ENCODE measurements around the gene TMEM140.
A peak's percentile ranks its signal among the peaks of the same experiment; 100 is the strongest.

Gene TMEM140

DNA sequence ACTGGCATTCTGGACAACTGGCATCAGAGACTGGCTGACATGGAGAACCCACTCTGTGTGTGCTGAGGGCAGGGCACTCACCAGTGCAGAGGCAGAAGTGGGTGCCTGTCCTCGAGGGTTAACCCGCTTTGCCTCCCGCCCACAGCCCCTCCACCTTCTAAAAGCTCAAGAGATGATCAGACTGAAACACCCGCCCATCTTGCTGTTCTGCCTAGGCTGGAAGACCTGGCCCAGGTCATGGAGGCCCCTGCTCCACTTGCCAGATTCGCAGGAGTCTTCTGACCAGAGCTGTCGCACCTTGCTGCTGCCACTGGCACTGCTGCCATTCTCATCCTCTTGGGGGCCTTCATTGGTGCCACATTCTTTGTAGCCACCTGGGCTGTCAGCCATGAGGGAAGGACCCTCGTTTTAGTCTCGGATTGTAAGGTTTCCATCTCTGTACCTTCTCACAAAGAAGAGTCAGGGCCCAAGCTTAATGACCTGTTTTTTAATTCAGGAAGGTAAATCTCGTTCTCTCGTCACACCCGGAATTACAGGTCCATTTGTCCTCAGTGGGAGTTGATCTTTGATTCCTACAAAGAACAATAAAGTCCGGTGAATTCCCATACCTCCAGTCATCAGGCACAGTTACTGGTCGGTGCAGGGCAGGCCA lies 20.7 kb downstream of the TMEM140 start:
- Histone ChIP-seq H3K4me1 (ENCODE audit: low read depth, poor library complexity, severe bottlenecking) (peaks cover 35% of the 10 kb centered on the region), H4K20me1 (ENCODE audit: insufficient read depth) (no peaks in the 10 kb centered on the region), H3K27ac (peak overlapping the region; percentile 84), H3K4me2 (peak overlapping the region; percentile 65), H3K9ac (peak overlapping the region; percentile 90; the same call in 1 of the 2 replicates), H3K27me3 (ENCODE audit: insufficient read depth, low read depth) (no peaks in the 10 kb centered on the region), H3K36me3 (ENCODE audit: insufficient read depth) (peaks cover 7% of the 10 kb centered on the region; the same call in 1 of the 2 replicates), H2AFZ (ENCODE audit: low read depth) (no peak overlapping the region), H3K4me3 (IDR thresholded peaks at IDR 0.05; ENCODE audit: insufficient read depth, low read depth, low read length) (no peak overlapping the region), H3K79me2 (ENCODE audit: insufficient read depth, low read depth) (peaks cover 30% of the 10 kb centered on the region)
- TF ChIP-seq, protein P1, sequence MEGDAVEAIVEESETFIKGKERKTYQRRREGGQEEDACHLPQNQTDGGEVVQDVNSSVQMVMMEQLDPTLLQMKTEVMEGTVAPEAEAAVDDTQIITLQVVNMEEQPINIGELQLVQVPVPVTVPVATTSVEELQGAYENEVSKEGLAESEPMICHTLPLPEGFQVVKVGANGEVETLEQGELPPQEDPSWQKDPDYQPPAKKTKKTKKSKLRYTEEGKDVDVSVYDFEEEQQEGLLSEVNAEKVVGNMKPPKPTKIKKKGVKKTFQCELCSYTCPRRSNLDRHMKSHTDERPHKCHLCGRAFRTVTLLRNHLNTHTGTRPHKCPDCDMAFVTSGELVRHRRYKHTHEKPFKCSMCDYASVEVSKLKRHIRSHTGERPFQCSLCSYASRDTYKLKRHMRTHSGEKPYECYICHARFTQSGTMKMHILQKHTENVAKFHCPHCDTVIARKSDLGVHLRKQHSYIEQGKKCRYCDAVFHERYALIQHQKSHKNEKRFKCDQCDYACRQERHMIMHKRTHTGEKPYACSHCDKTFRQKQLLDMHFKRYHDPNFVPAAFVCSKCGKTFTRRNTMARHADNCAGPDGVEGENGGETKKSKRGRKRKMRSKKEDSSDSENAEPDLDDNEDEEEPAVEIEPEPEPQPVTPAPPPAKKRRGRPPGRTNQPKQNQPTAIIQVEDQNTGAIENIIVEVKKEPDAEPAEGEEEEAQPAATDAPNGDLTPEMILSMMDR (conservative IDR thresholded peaks at IDR 0.05; ENCODE audit: low read depth, low read length) = no peak

DNA sequence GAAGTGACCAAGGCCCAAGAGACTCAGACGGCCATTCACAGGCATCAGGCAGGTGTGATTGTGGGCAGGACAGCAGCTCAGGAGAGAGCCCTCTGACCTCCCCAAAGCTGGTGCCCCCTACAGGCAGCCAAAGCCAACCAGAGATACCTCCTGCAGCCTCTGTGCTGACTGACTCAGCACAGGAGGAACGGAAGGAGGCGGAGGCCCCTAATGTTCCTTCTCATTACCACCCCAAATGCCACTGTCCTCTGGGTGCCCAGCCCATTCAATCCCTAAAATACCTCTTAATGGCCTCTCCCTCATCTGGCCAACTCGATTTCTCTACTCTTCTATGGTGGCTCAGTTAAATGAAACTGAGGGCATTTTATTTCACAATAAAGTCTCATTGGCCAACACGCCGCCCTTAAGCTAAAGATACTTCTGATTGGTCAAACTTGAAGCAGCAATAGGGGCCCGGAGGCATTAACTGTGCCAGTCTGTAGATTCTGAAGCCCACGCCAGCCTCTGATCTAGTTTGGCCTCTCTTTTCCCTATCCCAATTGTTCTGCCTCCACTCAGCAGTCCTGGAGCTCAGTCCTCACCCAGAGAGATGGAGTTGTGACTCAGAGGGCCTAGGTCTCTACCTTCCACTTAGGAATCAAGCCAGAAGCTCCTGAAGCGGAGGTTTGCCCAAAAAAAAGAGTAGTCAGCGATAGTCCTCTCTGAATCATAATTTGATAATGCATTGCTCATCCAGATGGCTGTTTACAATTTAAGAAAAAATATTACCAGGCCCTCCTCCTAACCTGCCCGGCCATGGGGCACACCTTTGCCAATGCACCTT lies 21.5 kb downstream of the TMEM140 start:
- Histone ChIP-seq H3K27ac (peak overlapping the region; percentile 84), H3K27me3 (ENCODE audit: insufficient read depth, low read depth) (no peaks in the 10 kb centered on the region), H3K4me2 (peak overlapping the region; percentile 65), H3K4me3 (IDR thresholded peaks at IDR 0.05; ENCODE audit: insufficient read depth, low read depth, low read length) (peak overlapping the region; percentile 65), H2AFZ (ENCODE audit: low read depth) (peak overlapping the region; percentile 86; the same call in 1 of the 2 replicates), H3K9ac (peak overlapping the region; percentile 90), H3K36me3 (ENCODE audit: insufficient read depth) (peaks cover 7% of the 10 kb centered on the region; the same call in 1 of the 2 replicates), H4K20me1 (ENCODE audit: insufficient read depth) (no peaks in the 10 kb centered on the region), H3K4me1 (ENCODE audit: low read depth, poor library complexity, severe bottlenecking) (peaks cover 28% of the 10 kb centered on the region), H3K79me2 (ENCODE audit: insufficient read depth, low read depth) (peaks cover 30% of the 10 kb centered on the region)
- TF ChIP-seq, protein P1 (conservative IDR thresholded peaks at IDR 0.05; ENCODE audit: low read depth, low read length) = peak; percentile 87

DNA sequence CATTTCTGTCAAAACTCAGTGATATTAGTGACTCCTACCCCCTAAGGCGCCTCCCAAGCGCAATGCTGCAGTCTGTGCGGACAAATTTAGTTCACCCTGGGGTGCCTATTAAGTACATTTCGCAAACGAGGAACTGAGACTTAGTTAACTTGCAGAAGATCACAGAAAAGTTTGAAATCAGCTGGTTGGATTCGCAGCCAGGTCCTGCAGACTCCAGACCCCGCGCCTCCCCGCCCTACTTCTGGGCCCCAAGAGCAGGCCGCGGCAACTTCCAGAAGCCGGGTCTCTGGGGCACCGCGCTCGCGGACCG lies 22.0 kb downstream of the TMEM140 start:
- Histone ChIP-seq H2AFZ (ENCODE audit: low read depth) (peak overlapping the region; percentile 86), H3K27me3 (ENCODE audit: insufficient read depth, low read depth) (no peaks in the 10 kb centered on the region), H3K79me2 (ENCODE audit: insufficient read depth, low read depth) (peaks cover 30% of the 10 kb centered on the region), H3K4me1 (ENCODE audit: low read depth, poor library complexity, severe bottlenecking) (peaks cover 28% of the 10 kb centered on the region), H3K4me2 (peak overlapping the region; percentile 65), H3K27ac (peak overlapping the region; percentile 84), H3K9ac (peak overlapping the region; percentile 90), H3K4me3 (IDR thresholded peaks at IDR 0.05; ENCODE audit: insufficient read depth, low read depth, low read length) (peak overlapping the region; percentile 65), H3K36me3 (ENCODE audit: insufficient read depth) (peaks cover 7% of the 10 kb centered on the region; the same call in 1 of the 2 replicates), H4K20me1 (ENCODE audit: insufficient read depth) (no peaks in the 10 kb centered on the region)
- TF ChIP-seq, protein P1 (conservative IDR thresholded peaks at IDR 0.05; ENCODE audit: low read depth, low read length) = no peak

DNA sequence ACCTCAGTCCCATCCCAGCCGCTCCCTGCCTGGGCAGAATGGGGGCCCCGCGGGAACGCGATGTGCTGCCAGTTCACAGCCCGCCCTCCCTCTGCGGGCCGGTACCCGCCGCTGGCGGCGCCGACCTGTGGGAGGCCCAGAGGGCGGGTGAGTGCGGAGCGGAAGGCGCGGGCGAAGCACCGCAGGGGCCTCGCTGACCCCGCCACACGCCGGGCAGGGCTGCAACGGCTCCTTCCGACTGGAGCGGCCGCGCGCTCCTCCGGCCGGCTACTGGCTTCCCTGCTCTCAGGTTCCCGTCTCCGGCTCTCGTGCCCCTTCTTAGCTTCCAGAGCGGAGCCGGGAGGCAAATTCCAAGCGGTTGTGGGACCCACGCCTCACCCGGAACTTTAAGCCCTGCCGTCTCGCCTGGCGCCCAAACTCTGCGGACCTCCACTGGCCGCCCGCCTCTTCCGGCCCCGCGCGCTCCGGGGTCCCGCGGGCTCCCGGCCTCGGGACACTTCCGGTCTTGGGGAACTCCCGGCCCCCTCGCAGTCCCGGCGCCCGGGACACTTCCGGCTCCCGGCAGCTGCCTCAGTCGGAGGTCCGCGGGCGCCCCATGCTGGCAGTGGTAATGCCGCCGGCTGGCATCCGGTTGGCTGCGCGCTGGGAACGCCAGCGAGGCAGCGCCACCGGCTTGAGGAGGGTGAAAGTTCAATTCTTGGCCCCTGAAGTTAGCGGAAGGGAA lies 22.6 kb downstream of the TMEM140 start, which contains the start of gene CYREN:
CYREN (minus strand) TSS at position 434 of the 724 bp plus-strand sequence. CDS start 1,785 bp downstream, outside the sequence.
- Histone ChIP-seq H3K27ac (peak within 1 kb of the TSS; percentile 84), H3K79me2 (ENCODE audit: insufficient read depth, low read depth) (peaks cover 30% of the 10 kb centered on the region)

More for the DNA sequence above, 22.6 kb downstream of the TMEM140 start, which contains the start of gene CYREN:
- TF ChIP-seq, protein P1 (conservative IDR thresholded peaks at IDR 0.05; ENCODE audit: low read depth, low read length) = peak; percentile 79
- Histone ChIP-seq H3K4me2 (peak within 1 kb of the TSS; percentile 65), H3K4me3 (IDR thresholded peaks at IDR 0.05; ENCODE audit: insufficient read depth, low read depth, low read length) (peak within 1 kb of the TSS; percentile 65), H3K9ac (peak within 1 kb of the TSS; percentile 90), H3K27me3 (ENCODE audit: insufficient read depth, low read depth) (no peaks in the 10 kb centered on the region), H3K4me1 (ENCODE audit: low read depth, poor library complexity, severe bottlenecking) (peaks cover 28% of the 10 kb centered on the region), H2AFZ (ENCODE audit: low read depth) (peak within 1 kb of the TSS; percentile 86), H4K20me1 (ENCODE audit: insufficient read depth) (no peaks in the 10 kb centered on the region), H3K36me3 (ENCODE audit: insufficient read depth) (peaks cover 7% of the 10 kb centered on the region; the same call in 1 of the 2 replicates)
